DOHH2 (cell line): ENCODE measurements around the gene SLC26A8.

Experiments
- EZH2phosphoT487 ChIP-seq: fragments of 200-600 bp; sonication (generic); IDR thresholded peaks from 2 replicates; pipeline ENCODE4 v1.6.1; 2017; ENCODE audit warnings: borderline replicate concordance, mild to moderate bottlenecking, antibody characterized with exemption, low read length, moderate library complexity, mixed read lengths
- TF ChIP-seq, protein P1 (sequence below): fragments of 200-600 bp; sonication (generic); IDR thresholded peaks from one replicate; pipeline ENCODE4 v1.5.1; 2014; ENCODE audit warnings: antibody characterized with exemption, mild to moderate bottlenecking, low read depth, low read length; ENCODE audit not compliant: poor library complexity, severe bottlenecking

GRCh38 chr6:35931120-35931561 is 93.3 kb downstream of the SLC26A8 start:
- TF ChIP-seq, protein P1, sequence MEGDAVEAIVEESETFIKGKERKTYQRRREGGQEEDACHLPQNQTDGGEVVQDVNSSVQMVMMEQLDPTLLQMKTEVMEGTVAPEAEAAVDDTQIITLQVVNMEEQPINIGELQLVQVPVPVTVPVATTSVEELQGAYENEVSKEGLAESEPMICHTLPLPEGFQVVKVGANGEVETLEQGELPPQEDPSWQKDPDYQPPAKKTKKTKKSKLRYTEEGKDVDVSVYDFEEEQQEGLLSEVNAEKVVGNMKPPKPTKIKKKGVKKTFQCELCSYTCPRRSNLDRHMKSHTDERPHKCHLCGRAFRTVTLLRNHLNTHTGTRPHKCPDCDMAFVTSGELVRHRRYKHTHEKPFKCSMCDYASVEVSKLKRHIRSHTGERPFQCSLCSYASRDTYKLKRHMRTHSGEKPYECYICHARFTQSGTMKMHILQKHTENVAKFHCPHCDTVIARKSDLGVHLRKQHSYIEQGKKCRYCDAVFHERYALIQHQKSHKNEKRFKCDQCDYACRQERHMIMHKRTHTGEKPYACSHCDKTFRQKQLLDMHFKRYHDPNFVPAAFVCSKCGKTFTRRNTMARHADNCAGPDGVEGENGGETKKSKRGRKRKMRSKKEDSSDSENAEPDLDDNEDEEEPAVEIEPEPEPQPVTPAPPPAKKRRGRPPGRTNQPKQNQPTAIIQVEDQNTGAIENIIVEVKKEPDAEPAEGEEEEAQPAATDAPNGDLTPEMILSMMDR: no peak
- no peak for TF ChIP-seq EZH2phosphoT487
